A673 (cell line): ENCODE data around the gene SMAD6. TPM values are rescaled to one million over a fixed set of nuclear protein-coding genes. Genes with fewer than 3 reads are reported as not detected.

Experiments
- BruUV-seq: library from RNA; stranded (reverse); fragments of 400-500 nt; replicated peaks from 2 replicates; lab custom pipeline; 2021; lab: Mats Ljungman, UMichigan
- CTCF ChIA-PET: fragments of 300-600 bp; sonication (Branson Sonifier 250); formaldehyde crosslinking; loops from one replicate; lab custom pipeline; 2022; ENCODE audit warnings: antibody characterized with exemption; lab: Charles Lee
- POLR2A ChIA-PET: fragments of 300-600 bp; sonication (Branson Sonifier 250); formaldehyde crosslinking; loops from one replicate; lab custom pipeline; 2022; ENCODE audit warnings: antibody characterized with exemption; ENCODE audit not compliant: low non-redundant PET; lab: Charles Lee
- DNase-seq: peaks from one replicate; pipeline ENCODE4 v3.0.0-alpha.2; 2015; ENCODE audit warnings: low spot score
- H3K27ac ChIP-seq: fragments of 200-600 bp; sonication (generic); 2 replicates; pipeline ENCODE4 v1.5.1; 2016; ENCODE audit warnings: mixed run types, low read depth, mild to moderate bottlenecking, mixed read lengths, antibody characterized with exemption, low read length; ENCODE audit not compliant: poor library complexity, severe bottlenecking
- H3K27me3 ChIP-seq: fragments of 200-600 bp; sonication (generic); replicated peaks from 2 replicates; pipeline ENCODE4 v1.6.1; 2017; ENCODE audit warnings: mixed run types, low read depth, mild to moderate bottlenecking, mixed read lengths, antibody characterized with exemption, low read length; ENCODE audit not compliant: insufficient read depth, poor library complexity
- H3K36me3 ChIP-seq: fragments of 200-600 bp; sonication (generic); 2 replicates; pipeline ENCODE4 v1.6.1; 2016; ENCODE audit warnings: mixed run types, mild to moderate bottlenecking, mixed read lengths, antibody characterized with exemption, low read length; ENCODE audit not compliant: insufficient read depth, poor library complexity, severe bottlenecking
- H3K4me1 ChIP-seq: fragments of 200-600 bp; sonication (generic); 2 replicates; pipeline ENCODE4 v1.6.1; 2017; ENCODE audit warnings: mixed run types, mild to moderate bottlenecking, mixed read lengths, antibody characterized with exemption, low read length; ENCODE audit not compliant: insufficient read depth, poor library complexity, severe bottlenecking
- H3K4me3 ChIP-seq: fragments of 200-600 bp; sonication (generic); 2 replicates; pipeline ENCODE4 v1.5.1; 2016; ENCODE audit warnings: low read depth, mixed run types, mild to moderate bottlenecking, mixed read lengths, low read length; ENCODE audit not compliant: poor library complexity, severe bottlenecking
- H3K9me3 ChIP-seq: fragments of 200-600 bp; sonication (generic); 2 replicates; pipeline ENCODE4 v1.6.1; 2016; ENCODE audit warnings: mixed run types, low read depth, mild to moderate bottlenecking, mixed read lengths, antibody characterized with exemption, low read length; ENCODE audit not compliant: poor library complexity, severe bottlenecking
- CTCF ChIP-seq: fragments of 300-800, 200-600 bp; sonication (generic); conservative IDR thresholded peaks from 2 replicates; pipeline ENCODE4 v1.5.1; 2017; ENCODE audit warnings: low read depth, mild to moderate bottlenecking, antibody characterized with exemption, low read length, moderate library complexity, mixed read lengths
- EZH2 ChIP-seq: fragments of 200-600 bp; sonication (generic); IDR thresholded peaks from 2 replicates; pipeline ENCODE4 v1.6.1; 2017; ENCODE audit warnings: borderline replicate concordance, low read depth, mild to moderate bottlenecking, mixed read lengths, antibody characterized with exemption, low read length; ENCODE audit not compliant: poor library complexity, severe bottlenecking
- intact Hi-C: fragments of 100-400 bp; cut with micrococcal nuclease; formaldehyde crosslinking; loops from one replicate; pipeline ENCODE4 v1.10.0; 2022; ENCODE audit not compliant: unreplicated experiment
- total RNA-seq: library from RNA; stranded (reverse); gene quantifications from 2 replicates; pipeline ENCODE4 v1.2.3, GENCODE V29; 2021

The SMAD6 gene
- total RNA-seq, 1 experiment from 2014 or later = 63.9 TPM

- no peak for TF ChIP-seq CTCF
- POLR2A ChIA-PET = no interaction called here
- H3K27ac ChIP-seq = no peak overlapping the region
- H3K9me3 ChIP-seq = no peaks in the 10 kb centered on the region
- CTCF ChIA-PET = no interaction called here
- no peak overlapping the region for H3K4me3 ChIP-seq
- BruUV-seq = no TSS peak
- DNase-seq = no peak
- intact Hi-C loops = no loop called here
- peaks cover 45% of the 10 kb centered on the region for H3K36me3 ChIP-seq
- no peaks in the 10 kb centered on the region for H3K27me3 ChIP-seq
- H3K4me1 ChIP-seq = peaks cover 21% of the 10 kb centered on the region
Measured at GRCh38 chr15:66721501-66721937, 19.5 kb downstream of the SMAD6 start.

- BruUV-seq = no TSS peak
Measured at GRCh38 chr15:66721954-66722353, 19.9 kb downstream of the SMAD6 start.

GRCh38 chr15:66722757-66723540, 20.9 kb downstream of the SMAD6 start:
- H3K27me3 ChIP-seq = no peaks in the 10 kb centered on the region
- no TSS peak for BruUV-seq
- TF ChIP-seq CTCF (no peak), EZH2 (no peak)
- H3K9me3 ChIP-seq = no peaks in the 10 kb centered on the region
- no peak for DNase-seq
- peaks cover 36% of the 10 kb centered on the region for H3K36me3 ChIP-seq
- POLR2A ChIA-PET = no interaction called here
- H3K4me1 ChIP-seq = peaks cover 11% of the 10 kb centered on the region
- H3K4me3 ChIP-seq = no peak overlapping the region
- intact Hi-C loops = no loop called here
- CTCF ChIA-PET = interaction anchor here (1.4 kb wide), 1 partner anchor 16 kb away, joined by 3 read pairs; no protein-coding TSS in a partner anchor
- peak overlapping the region; percentile 33 for H3K27ac ChIP-seq

More at GRCh38 chr15:66721954-66722353, 19.9 kb downstream of the SMAD6 start:
- CTCF ChIA-PET = interaction anchor here (1.4 kb wide), 1 partner anchor 15 kb away, joined by 3 read pairs; no protein-coding TSS in a partner anchor
- Histone ChIP-seq H3K4me3 (no peak overlapping the region), H3K9me3 (no peaks in the 10 kb centered on the region), H3K27ac (peak overlapping the region; percentile 39), H3K36me3 (peaks cover 41% of the 10 kb centered on the region), H3K27me3 (no peaks in the 10 kb centered on the region), H3K4me1 (peaks cover 17% of the 10 kb centered on the region)
- intact Hi-C loops = no loop called here
- DNase-seq = no peak
- POLR2A ChIA-PET = no interaction called here
- TF ChIP-seq EZH2 (no peak), CTCF (no peak)
